Right lung (tissue), 5 donors: ENCODE results near the gene ITPKB. TPM values are rescaled to one million over a fixed set of nuclear protein-coding genes. Genes with fewer than 3 reads are reported as not detected.

Experiments
- DNase-seq, 2 donors: peaks; one replicate each; pipeline ENCODE4 v3.0.0-alpha.2; 2013
- polyA plus RNA-seq, 5 donors: library from polyadenylated mRNA; unstranded; fragments of 120-200 nt; gene quantifications; one replicate each; pipeline versions ENCODE4 v1.2.1 to v1.2.3, GENCODE V29; 2013; ENCODE audit warnings: inconsistent platforms in 1 of 5, low replicate concordance in 1 of 5; ENCODE audit not compliant: insufficient read length in 5 of 5, insufficient read depth in 1 of 5

ITPKB gene
- polyA plus RNA-seq, 5 donors, result 23.8 to 33.0 (median 27.3) TPM

- DNase-seq, result no peak
Measured at GRCh38 chr1:226671277-226671676, 67.8 kb downstream of the ITPKB start.

GRCh38 chr1:226670073-226670472 is 69.0 kb downstream of the ITPKB start:
- no peak for DNase-seq

GRCh38 chr1:226668173-226668560 is 70.9 kb downstream of the ITPKB start:
- no peak for DNase-seq

GRCh38 chr1:226666692-226667091 is 72.4 kb downstream of the ITPKB start:
- DNase-seq, result no peak

GRCh38 chr1:226666164-226666506 is 72.9 kb downstream of the ITPKB start:
- no peak for DNase-seq

GRCh38 chr1:226665505-226666163 is 73.4 kb downstream of the ITPKB start:
- no peak for DNase-seq

GRCh38 chr1:226664413-226665101 is 74.5 kb downstream of the ITPKB start:
- DNase-seq, result no peak

GRCh38 chr1:226663327-226663704 is 75.8 kb downstream of the ITPKB start:
- DNase-seq, result no peak

GRCh38 chr1:226662642-226663326 is 76.3 kb downstream of the ITPKB start:
- DNase-seq, result no peak

GRCh38 chr1:226661965-226662364 is 77.1 kb downstream of the ITPKB start:
- DNase-seq, result no peak

GRCh38 chr1:226661271-226661670 is 77.8 kb downstream of the ITPKB start:
- DNase-seq, result no peak

- DNase-seq, result no peak
Measured at GRCh38 chr1:226660410-226661182, 78.5 kb downstream of the ITPKB start.

- no peak for DNase-seq
Measured at GRCh38 chr1:226659641-226660040, 79.4 kb downstream of the ITPKB start.

GRCh38 chr1:226659136-226659535 is 79.9 kb downstream of the ITPKB start:
- no peak for DNase-seq

- no peak for DNase-seq
Measured at GRCh38 chr1:226658546-226659125, 80.4 kb downstream of the ITPKB start.

- no peak for DNase-seq
Measured at GRCh38 chr1:226657895-226658545, 81.1 kb downstream of the ITPKB start.

GRCh38 chr1:226656601-226657277 is 82.3 kb downstream of the ITPKB start:
- no peak for DNase-seq

- DNase-seq, result no peak
Measured at GRCh38 chr1:226656201-226656600, 82.9 kb downstream of the ITPKB start.

- DNase-seq, result no peak
Measured at GRCh38 chr1:226655251-226656163, 83.6 kb downstream of the ITPKB start.

GRCh38 chr1:226654668-226655055 is 84.4 kb downstream of the ITPKB start:
- no peak for DNase-seq
